Uterus (tissue), 4 donors: Measurements from ENCODE around the gene AJM1. TPM values are rescaled to one million over a fixed set of nuclear protein-coding genes. Genes with fewer than 3 reads are reported as not detected.
"Not testable (repeated sequence)": the region's sequence is repeated elsewhere in the genome, so short reads cannot be mapped to it uniquely, and the experiment has no call there.

Source experiments
- DNase-seq, 2 donors: peaks; one replicate each; pipeline ENCODE4 v3.0.0-alpha.2; 2019 to 2020
- H3K27ac ChIP-seq, 2 donors: fragments of 200-600 bp; sonication (generic); 1 replicate in 1 of 2; 2 replicates in 1 of 2; pipeline ENCODE4 v1.5.1; 2016 to 2018
- H3K27me3 ChIP-seq, 2 donors: fragments of 200-600 bp; sonication (generic); one replicate each; pipeline ENCODE4 v1.5.1; 2018 to 2019; ENCODE audit warnings: control low read depth in 1 of 2
- H3K36me3 ChIP-seq, 2 donors: fragments of 200-600 bp; sonication (generic); one replicate each; pipeline ENCODE4 v1.5.1; 2019; ENCODE audit warnings: control low read depth in 1 of 2
- H3K4me1 ChIP-seq, 2 donors: fragments of 200-600 bp; sonication (generic); one replicate each; pipeline ENCODE4 v1.5.1; 2018 to 2019; ENCODE audit warnings: control low read depth in 1 of 2
- H3K4me3 ChIP-seq, 2 donors: fragments of 200-600 bp; sonication (generic); 1 replicate in 1 of 2; 2 replicates in 1 of 2; pipeline ENCODE4 v1.5.1; 2018 to 2019; ENCODE audit warnings: mild to moderate bottlenecking in 1 of 2
- H3K9me3 ChIP-seq, 2 donors: fragments of 200-600 bp; sonication (generic); one replicate each; pipeline ENCODE4 v1.5.1; 2019; ENCODE audit warnings: control low read depth in 1 of 2
- POLR2A ChIP-seq, 2 donors: fragments of 450-650 bp; IDR thresholded peaks; one replicate each; pipeline ENCODE4 v1.6.1; 2016; ENCODE audit warnings: antibody characterized with exemption in 2 of 2, mild to moderate bottlenecking in 1 of 2, moderate library complexity in 1 of 2
- intact Hi-C: fragments of 100-400 bp; cut with DNase I; formaldehyde crosslinking; loops from one replicate; pipeline ENCODE4 v1.15.1; 2023; ENCODE audit warnings: low total_unique reads
- total RNA-seq, 4 donors: library from RNA; depleted of rRNA in 3 of 4; stranded (reverse); fragments of >200 nt in 3 of 4; gene quantifications; one replicate each; pipeline versions ENCODE4 v1.1.0 to v1.2.4, GENCODE V29; 2014 to 2023
- TF ChIP-seq, protein P1 (sequence below), 4 experiments: fragments of 200-600 bp in 2 of 4; fragments of 450-650 bp in 2 of 4; sonication (generic) in 2 of 4; IDR thresholded peaks; one replicate each; pipeline ENCODE4 v1.5.1; 2016 to 2019; ENCODE audit warnings: antibody characterized with exemption in 4 of 4, mild to moderate bottlenecking in 2 of 4, moderate library complexity in 1 of 4
- donor health status: DM: yes; HTN: yes; CAD: no.

The AJM1 gene
- total RNA-seq, 4 donors from 2014 or later = 1.3 to 3.6 (median 3.6) TPM; not detected in 1

DNA sequence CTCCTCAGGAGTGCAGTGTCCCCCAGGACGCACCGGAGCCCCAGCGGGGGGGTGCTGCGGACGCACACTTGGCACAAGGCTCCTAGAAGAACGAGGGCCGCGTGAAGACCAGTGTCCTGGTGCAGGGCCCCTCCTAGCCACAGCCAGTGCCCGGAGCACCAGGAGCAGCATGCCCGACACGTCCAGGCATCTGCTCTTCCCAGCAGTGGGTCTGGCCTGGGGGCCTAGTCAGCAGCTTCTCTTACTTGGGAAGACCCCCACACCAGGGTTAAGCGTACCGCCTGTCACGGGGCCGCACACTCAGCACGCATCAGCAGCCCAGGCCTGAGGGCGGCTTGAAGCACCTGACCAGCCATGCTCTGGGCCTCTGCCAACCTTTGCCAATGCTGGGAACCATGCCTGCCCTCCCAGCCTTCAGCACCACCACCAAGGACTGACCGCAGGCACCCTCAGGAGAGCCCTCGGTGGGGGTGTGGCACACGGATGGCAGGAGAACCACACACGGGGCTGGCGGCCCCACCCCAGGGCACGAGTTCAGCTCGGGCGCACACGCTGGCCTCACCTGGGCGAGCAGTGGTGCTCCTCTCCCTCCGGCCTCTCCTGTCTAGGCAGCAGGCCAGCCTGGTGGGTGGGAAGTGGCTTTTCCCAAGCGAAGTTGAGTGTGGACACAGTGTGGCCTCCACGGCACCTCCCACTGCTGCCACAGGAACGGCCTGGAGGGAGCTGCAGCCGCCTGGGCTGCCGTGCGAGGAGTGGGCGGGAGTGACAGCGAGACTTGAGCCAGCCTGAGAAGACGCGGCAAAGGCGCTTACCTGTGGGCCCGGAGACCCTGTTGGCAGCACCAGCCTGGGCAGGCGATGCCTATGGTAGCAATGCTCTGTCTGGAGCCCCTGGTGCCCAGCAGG is 12.0 kb upstream of the AJM1 start:
- TF ChIP-seq, protein P1, sequence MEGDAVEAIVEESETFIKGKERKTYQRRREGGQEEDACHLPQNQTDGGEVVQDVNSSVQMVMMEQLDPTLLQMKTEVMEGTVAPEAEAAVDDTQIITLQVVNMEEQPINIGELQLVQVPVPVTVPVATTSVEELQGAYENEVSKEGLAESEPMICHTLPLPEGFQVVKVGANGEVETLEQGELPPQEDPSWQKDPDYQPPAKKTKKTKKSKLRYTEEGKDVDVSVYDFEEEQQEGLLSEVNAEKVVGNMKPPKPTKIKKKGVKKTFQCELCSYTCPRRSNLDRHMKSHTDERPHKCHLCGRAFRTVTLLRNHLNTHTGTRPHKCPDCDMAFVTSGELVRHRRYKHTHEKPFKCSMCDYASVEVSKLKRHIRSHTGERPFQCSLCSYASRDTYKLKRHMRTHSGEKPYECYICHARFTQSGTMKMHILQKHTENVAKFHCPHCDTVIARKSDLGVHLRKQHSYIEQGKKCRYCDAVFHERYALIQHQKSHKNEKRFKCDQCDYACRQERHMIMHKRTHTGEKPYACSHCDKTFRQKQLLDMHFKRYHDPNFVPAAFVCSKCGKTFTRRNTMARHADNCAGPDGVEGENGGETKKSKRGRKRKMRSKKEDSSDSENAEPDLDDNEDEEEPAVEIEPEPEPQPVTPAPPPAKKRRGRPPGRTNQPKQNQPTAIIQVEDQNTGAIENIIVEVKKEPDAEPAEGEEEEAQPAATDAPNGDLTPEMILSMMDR (IDR thresholded peaks at IDR 0.05) = no peak
- no peak for TF ChIP-seq POLR2A (IDR thresholded peaks at IDR 0.05)
- H3K4me3 ChIP-seq = no peak overlapping the region
- no peaks in the 10 kb centered on the region for H3K9me3 ChIP-seq
- no peaks in the 10 kb centered on the region for H3K36me3 ChIP-seq
- H3K27ac ChIP-seq = no peak overlapping the region
- H3K27me3 ChIP-seq = no peaks in the 10 kb centered on the region
- no peaks in the 10 kb centered on the region for H3K4me1 ChIP-seq
- intact Hi-C loops = no loop called here
- DNase-seq = no peak

DNA sequence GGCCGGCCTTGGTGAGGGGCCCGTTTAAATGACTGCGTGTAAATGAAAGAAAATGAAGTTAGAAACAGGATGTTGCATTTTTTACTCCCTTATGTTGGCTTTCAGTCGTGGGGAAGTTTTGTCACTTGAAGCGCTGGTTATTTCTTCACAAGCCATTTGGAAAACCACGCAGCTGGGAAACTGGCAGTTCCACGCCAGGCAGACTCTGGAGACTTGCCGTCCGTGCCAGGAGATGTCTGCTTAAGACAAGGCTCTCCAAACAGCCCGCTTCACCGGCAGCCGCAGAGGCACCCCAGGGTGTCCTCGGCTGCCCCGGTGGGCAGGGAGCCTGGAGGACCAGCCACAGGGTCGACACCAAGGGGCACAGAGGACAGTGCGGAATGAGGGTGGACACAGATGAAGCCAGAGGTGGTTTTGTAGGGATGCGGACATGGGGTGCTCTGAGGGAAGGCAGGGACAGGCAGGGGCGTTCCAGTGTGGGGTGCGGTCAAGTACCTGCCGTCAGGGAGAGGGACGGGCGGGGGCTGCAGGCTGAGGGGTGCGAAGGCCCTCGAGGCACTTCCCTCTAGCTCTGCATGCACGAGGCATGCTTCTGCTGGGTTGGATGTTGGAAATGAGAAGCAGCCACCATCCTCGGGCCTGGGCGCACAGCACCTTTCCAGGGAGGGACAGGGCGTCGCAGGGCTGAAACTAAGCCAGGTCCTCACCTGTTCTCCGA is 11.1 kb upstream of the AJM1 start:
- no peaks in the 10 kb centered on the region for H3K36me3 ChIP-seq
- no peak overlapping the region for H3K4me3 ChIP-seq
- TF ChIP-seq, protein P1 (IDR thresholded peaks at IDR 0.05) = no peak

DNA sequence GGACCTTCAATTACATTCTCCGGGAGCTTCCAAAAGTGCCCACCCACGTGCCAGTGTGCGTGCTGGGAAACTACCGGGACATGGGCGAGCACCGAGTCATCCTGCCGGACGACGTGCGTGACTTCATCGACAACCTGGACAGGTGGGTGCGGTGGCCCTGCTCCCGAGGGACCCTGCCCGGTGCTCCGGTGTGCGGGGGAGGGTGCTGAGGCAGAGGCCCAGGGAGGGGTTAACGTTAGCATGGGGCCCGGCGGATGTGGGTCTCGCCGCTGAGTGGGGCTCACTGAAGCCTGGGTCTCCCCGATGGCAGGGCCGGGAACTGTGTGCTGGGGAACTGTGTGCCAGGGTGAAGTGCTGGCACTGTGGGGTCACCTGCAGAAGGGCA is 10.6 kb upstream of the AJM1 start:
- Histone ChIP-seq H3K27me3 (no peaks in the 10 kb centered on the region), H3K9me3 (no peaks in the 10 kb centered on the region), H3K27ac (no peak overlapping the region), H3K4me3 (no peak overlapping the region), H3K4me1 (no peaks in the 10 kb centered on the region), H3K36me3 (no peaks in the 10 kb centered on the region)
- TF ChIP-seq POLR2A (IDR thresholded peaks at IDR 0.05) = no peak
- TF ChIP-seq, protein P1 (IDR thresholded peaks at IDR 0.05) = no peak
- intact Hi-C loops = no loop called here
- no peak for DNase-seq

More for the DNA sequence above, 11.1 kb upstream of the AJM1 start:
- H3K9me3 ChIP-seq = no peaks in the 10 kb centered on the region
- no peak for DNase-seq
- H3K27me3 ChIP-seq = no peaks in the 10 kb centered on the region
- intact Hi-C loops = no loop called here
- H3K27ac ChIP-seq = no peak overlapping the region
- H3K4me1 ChIP-seq = no peaks in the 10 kb centered on the region

DNA sequence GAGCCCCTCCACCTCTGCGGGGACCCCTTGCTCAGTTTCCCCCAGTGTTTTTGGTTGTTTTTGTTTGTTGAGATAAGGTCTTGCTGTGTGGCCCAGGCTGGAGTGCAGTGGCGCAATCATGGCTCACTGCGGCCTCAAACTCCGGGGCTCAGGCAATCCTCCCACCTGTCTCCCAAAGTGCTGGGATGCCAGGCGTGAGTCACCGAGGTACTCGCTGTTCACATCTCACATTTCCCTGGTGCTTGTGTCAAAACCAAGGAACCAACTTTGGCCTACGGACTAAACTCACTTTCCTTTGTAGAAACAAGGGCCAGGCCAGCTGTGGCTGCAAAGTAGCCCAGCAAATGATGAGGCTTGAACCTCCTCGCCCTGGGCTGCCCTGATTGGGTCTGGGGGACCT is 9.7 kb upstream of the AJM1 start:
- Histone ChIP-seq H3K4me1 (no peaks in the 10 kb centered on the region), H3K27ac (no peak overlapping the region), H3K4me3 (no peak overlapping the region), H3K27me3 (no peaks in the 10 kb centered on the region), H3K9me3 (no peaks in the 10 kb centered on the region), H3K36me3 (no peaks in the 10 kb centered on the region)
- no peak for DNase-seq
- TF ChIP-seq POLR2A (IDR thresholded peaks at IDR 0.05) = no peak
- TF ChIP-seq, protein P1 (IDR thresholded peaks at IDR 0.05) = no peak
- intact Hi-C loops = no loop called here

DNA sequence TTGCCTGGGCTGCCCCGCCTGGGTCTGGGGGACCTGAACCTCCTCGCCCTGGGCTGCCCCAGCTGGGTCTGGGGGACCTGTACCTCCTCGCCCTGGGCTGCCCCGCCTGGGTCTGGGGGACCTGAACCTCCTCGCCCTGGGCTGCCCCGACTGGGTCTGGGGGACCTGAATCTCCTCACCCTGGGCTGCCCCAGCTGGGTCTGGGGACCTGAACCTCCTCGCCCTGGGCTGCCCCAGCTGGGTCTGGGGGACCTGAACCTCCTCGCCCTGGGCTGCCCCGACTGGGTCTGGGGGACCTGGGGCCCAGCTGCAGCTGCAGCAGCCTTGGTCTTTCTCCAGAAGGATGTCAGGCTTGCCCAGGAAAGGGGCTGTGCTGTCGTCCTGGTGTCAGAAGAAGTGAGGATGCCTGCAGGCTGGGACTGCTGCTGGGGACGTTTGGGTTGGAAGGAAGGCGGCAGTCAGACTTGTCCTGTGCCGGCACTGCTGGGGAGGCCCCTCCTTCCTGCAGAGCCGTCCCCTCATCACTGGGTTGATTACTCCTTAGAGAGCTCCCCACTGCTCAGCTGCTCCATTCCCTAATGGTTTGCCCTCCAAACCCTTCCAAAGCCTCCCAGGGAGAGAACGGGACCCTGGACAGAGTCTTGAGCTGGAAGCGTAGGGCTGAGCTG is 8.8 kb upstream of the AJM1 start:
- H3K36me3 ChIP-seq, H3K4me3 ChIP-seq, H3K9me3 ChIP-seq, H3K27me3 ChIP-seq, intact Hi-C loops, H3K4me1 ChIP-seq, DNase-seq, H3K27ac ChIP-seq: not testable (repeated sequence)
